NCI-H1048 (cell line): Measurements from ENCODE around the gene INPP5E.

ENCODE experiments used
- DNase-seq: peaks from one replicate; lab custom pipeline; 2025; lab: John Stamatoyannopoulos, UW

Gene INPP5E

DNA sequence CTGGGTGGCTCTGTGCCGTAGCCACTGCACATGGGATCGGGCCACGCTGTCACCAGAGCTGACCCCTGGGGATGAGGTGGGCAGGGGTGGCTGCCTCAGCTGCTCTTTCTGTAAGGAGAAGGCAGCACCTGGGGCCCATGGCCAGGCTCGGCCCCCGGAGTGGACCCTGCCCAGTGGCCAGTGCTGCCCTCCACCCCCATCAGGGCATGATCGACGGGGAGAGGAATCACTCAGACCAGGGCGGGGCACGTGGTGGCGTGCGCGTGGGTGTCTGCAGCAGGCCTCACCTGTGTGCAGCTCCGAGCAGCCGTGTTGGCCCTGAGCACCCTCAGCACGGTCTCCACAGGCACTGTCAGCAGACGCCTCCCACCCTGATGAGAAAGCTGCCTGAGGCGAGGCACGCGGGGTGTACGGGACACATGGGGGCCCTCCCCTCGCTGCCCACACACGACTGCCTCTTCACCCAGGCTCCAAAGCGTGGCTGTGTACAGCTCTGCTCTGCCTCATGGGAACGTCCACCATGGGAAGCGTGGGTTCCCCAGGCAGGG, 57.6 kb downstream of the INPP5E start:
- DNase-seq = no peak

DNA sequence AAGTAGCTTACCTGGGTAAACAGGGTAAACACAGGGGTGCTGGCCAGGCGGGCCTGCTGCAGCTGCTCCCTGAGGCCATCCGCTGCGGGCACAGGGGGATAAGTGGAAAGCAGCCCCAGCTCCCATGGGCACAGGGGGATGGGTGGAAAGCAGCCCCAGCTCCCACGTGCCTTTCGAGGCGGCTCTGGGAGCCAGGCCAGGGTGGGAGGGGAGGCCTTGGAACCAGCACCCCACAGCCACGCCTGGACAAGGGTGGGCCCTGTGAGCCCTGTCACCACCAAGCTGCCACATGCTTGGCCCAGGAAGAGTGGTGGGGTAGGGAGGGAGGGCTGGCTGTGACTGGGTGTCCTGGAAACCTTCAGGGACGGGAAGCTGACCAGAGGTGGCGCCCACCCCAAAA, 58.3 kb downstream of the INPP5E start:
- no peak for DNase-seq

DNA sequence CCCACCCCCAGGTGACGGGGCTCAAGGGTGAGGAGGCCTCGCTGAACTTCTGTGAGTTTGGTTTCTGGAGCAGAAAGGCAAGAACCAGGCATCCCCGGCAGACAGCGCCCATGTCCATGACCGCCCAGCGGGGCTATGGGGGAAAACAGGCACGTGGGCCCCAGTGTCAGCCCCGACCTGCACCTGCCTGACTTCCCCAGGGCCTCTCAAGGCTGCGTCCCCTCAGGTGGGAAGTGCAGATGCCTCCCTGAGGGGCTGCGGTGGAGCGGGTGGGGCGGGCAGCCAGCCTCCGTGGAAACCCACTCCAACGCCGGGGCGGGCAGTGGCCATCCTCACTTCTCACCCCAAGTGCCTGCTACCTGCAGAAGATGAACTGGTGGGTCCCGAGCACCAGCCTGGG, 59.3 kb downstream of the INPP5E start:
- DNase-seq = no peak

DNA sequence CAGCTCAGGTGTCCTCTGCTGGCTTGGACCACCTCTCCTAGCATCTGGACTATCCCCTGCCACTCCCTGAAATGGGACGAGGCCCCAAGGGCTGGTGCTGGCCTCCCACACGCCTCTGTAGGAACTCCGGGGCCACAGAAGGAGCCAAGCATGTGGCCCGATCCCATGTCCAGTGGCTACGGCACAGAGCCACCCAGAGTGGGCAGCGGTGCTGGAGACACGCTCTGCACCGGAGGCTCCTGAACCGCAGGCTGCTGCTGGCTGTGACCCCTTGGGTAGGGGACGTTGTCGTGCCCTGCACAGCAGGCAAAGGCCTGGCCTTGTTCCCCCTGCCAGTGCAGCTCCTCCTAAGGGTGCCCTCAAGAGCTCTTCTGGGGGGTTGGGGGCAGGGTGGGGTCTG, 59.8 kb downstream of the INPP5E start:
- no peak for DNase-seq

DNA sequence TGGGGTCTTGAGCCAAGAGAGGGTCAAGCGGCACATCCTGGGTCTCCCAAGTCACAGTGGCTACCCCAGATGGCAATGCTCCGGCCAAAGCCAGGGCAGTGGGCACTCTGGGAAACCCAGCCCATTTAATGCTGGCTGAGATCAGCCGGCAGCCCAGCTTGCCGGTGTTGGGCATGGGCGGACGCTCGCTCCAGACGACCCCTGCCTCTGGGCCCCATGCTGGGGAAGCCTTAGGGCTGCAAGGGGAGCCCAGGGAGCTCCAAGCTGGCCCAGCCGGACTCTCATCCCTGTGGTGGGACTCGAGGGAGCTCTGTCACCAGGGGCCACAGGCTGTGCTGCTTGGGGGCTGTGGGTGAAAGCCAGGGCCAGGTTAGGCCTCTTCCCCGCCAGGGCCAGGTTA, 60.2 kb downstream of the INPP5E start:
- no peak for DNase-seq

DNA sequence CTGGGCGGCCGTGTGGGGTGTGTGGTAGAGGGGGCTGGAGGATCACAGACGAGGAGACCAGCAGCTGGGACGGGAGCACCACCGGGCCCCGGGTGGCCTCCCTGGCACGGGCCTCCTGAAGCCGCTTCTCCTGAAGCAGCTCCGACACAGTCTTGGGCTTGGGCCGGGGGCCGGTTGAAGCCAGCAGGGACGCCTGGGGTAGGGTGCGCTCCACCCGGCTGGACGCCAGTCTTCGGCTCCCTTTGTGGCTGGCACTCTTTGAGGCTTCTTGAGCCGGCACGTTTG, 60.7 kb downstream of the INPP5E start:
- DNase-seq = no peak
